Measurements from ENCODE around the gene CDH23.

GRCh38 chr10:71489077-71489476 lies 92.4 kb downstream of the CDH23 start:
- no peak for TF ChIP-seq TRIM28 (IDR thresholded peaks at IDR 0.05)
- TF ChIP-seq ZNF695 (CRISPR knock-in tag; IDR thresholded peaks at IDR 0.05), result no peak
- no peak for TF ChIP-seq SRSF3 (IDR thresholded peaks at IDR 0.05; ENCODE audit: insufficient read depth, low read length)
- no peak for TF ChIP-seq POU5F1 (IDR thresholded peaks at IDR 0.05; ENCODE audit: borderline replicate concordance, low read depth, low read length, partially characterized antibody)
- TF ChIP-seq GTF2F1 (IDR thresholded peaks at IDR 0.05; ENCODE audit: low read depth, low read length), result no peak
- no peak for TF ChIP-seq ZNF24 (IDR thresholded peaks at IDR 0.05)
